AG10803 (cell line): ENCODE measurements around the gene PRDX6.

Experiments used
- DNase-seq: peaks from one replicate; pipeline ENCODE4 v3.0.0; 2010; ENCODE audit warnings: low read depth
- H3K4me3 ChIP-seq: 2 replicates; pipeline ENCODE4 v1.5.1; 2011; ENCODE audit warnings: mild to moderate bottlenecking, low read length, control low read depth
- TF ChIP-seq, protein P1 (sequence below): conservative IDR thresholded peaks from 2 replicates; pipeline ENCODE4 v1.5.1; 2011; ENCODE audit warnings: mild to moderate bottlenecking, low read length, control low read depth, inconsistent platforms

The PRDX6 gene

GRCh38 chr1:173436841-173437428 lies 40.2 kb upstream of the PRDX6 start:
- DNase-seq = no peak
- no peak overlapping the region for H3K4me3 ChIP-seq
- TF ChIP-seq, protein P1, sequence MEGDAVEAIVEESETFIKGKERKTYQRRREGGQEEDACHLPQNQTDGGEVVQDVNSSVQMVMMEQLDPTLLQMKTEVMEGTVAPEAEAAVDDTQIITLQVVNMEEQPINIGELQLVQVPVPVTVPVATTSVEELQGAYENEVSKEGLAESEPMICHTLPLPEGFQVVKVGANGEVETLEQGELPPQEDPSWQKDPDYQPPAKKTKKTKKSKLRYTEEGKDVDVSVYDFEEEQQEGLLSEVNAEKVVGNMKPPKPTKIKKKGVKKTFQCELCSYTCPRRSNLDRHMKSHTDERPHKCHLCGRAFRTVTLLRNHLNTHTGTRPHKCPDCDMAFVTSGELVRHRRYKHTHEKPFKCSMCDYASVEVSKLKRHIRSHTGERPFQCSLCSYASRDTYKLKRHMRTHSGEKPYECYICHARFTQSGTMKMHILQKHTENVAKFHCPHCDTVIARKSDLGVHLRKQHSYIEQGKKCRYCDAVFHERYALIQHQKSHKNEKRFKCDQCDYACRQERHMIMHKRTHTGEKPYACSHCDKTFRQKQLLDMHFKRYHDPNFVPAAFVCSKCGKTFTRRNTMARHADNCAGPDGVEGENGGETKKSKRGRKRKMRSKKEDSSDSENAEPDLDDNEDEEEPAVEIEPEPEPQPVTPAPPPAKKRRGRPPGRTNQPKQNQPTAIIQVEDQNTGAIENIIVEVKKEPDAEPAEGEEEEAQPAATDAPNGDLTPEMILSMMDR = no peak

DNA sequence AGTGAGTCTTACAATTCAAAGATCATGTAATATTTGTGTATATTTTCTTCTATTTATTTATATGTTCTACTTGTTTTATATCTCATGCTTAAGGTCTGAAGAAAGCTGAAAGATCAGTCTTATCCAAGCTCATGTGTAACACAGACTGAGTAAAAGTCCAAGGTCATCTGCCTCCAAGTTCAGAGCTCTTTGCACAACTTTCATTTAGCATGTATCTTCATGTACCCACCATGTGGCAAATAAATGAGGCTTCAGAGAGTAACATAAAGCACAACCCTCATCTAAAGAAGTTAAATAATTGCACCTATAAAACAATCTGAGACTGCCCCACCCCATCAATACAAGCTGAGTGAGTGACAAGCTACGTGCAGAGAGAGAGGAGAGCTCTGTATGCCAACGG lies 38.5 kb upstream of the PRDX6 start:
- TF ChIP-seq, protein P1 = no peak
- H3K4me3 ChIP-seq = no peak overlapping the region
- DNase-seq = no peak

- no peak overlapping the region for H3K4me3 ChIP-seq
- TF ChIP-seq, protein P1 = no peak
- DNase-seq = no peak
Measured at GRCh38 chr1:173440430-173440829, 36.7 kb upstream of the PRDX6 start.

DNA sequence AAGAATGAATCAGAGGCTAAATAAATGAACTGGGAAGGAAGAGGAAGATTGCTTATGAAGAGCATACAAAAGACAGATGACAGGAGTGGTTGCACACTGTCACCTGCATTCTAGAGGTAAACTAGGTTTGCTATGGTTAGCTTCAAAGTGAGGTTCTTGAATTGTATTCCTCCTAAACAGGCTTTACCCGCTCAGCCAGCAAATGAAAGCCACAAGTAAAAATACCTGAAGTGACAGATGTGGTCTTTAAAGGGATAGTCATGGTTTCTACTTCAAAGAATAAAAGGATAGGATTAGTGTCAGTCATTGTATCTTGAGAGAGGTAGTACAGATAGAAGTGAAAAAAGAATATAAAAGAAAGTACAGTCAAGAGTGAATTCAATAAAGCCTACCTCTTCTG lies 32.4 kb upstream of the PRDX6 start:
- TF ChIP-seq, protein P1 = no peak
- H3K4me3 ChIP-seq = no peak overlapping the region
- DNase-seq = no peak

DNA sequence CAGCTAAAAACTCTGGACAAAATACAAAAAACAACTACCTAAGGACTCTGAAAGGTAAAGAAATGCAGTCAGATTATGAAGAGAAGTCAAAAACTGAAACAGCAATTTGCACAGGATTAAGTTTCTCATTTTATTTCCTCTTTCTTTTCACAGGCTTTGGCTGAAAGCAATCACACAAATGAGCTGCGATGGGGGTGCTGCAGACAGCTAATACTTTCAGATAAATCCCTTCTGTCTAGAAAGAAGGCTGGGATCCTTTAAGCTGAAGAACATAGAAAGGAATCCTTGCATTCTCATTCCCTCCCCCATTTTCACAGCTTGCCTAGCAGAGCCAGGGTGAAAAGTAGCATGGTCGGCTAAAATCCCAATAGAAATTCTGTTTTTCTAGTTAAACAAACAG lies 32.0 kb upstream of the PRDX6 start:
- no peak for DNase-seq
- TF ChIP-seq, protein P1 = no peak
- H3K4me3 ChIP-seq = no peak overlapping the region

- TF ChIP-seq, protein P1 = no peak
- H3K4me3 ChIP-seq = no peak overlapping the region
- DNase-seq = no peak
Measured at GRCh38 chr1:173445656-173446055, 31.5 kb upstream of the PRDX6 start.

GRCh38 chr1:173447224-173447623 lies 29.9 kb upstream of the PRDX6 start:
- TF ChIP-seq, protein P1 = no peak
- no peak for DNase-seq
- no peak overlapping the region for H3K4me3 ChIP-seq
